ENCODE measurements around the gene GPR153.

The GPR153 gene

DNA sequence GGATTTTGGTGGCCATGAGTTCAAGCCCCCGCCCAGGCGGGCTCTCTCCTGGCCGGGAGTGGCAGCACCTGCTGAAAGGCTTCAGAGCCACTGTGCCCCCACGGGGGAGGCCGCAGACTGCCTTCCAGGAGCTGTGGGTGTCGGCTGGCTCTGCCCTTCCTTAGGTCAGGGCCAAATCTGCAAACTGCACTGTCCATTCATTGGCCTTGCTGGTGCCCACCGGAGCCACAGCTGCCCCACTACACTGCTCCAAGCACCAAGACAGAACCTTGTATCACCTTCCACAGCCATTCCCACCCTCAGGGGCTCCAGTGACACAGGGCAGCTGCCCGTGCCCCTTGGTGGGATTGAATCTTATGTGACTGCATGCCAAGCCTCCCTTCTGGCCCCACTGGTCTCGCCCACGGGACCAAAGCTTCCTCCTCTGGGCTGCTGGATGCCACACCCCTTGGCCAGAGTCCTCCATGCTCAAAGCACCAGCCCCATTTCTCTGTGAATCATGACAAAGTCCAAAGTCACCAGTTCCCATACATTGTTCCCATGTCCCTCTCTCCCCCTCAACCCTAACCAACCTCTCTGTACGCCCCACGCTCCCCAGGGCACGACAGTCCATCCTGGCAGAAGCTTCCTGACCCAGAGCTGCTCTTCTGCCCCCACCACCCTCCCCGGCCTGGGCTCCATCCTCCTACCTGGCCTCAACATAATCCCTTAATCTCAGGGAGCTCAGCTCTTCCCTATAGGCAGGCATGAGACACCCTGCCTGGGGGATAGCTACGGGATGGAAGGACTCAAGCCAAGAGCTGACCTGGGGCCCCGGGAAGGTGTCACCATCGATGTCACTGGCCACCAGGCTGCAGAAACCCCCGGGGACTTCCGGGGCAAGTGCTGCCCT is 20.9 kb upstream of the GPR153 start:
- no peak overlapping the region for H3K4me3 ChIP-seq (ENCODE audit: low read depth, low read length)
- TF ChIP-seq, protein P1, sequence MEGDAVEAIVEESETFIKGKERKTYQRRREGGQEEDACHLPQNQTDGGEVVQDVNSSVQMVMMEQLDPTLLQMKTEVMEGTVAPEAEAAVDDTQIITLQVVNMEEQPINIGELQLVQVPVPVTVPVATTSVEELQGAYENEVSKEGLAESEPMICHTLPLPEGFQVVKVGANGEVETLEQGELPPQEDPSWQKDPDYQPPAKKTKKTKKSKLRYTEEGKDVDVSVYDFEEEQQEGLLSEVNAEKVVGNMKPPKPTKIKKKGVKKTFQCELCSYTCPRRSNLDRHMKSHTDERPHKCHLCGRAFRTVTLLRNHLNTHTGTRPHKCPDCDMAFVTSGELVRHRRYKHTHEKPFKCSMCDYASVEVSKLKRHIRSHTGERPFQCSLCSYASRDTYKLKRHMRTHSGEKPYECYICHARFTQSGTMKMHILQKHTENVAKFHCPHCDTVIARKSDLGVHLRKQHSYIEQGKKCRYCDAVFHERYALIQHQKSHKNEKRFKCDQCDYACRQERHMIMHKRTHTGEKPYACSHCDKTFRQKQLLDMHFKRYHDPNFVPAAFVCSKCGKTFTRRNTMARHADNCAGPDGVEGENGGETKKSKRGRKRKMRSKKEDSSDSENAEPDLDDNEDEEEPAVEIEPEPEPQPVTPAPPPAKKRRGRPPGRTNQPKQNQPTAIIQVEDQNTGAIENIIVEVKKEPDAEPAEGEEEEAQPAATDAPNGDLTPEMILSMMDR (IDR thresholded peaks at IDR 0.05; ENCODE audit: insufficient read depth, low read length, missing control alignments) = no peak
- CTCF ChIA-PET = interaction anchor here (1.6 to 9.9 kb wide), 2 partner anchors 30 to 34 kb away, joined by 4 to 54 read pairs; no protein-coding TSS in a partner anchor
- no peak for DNase-seq (ENCODE audit: low read depth, low spot score)
- POLR2A ChIA-PET = no interaction called here

GRCh38 chr1:6280761-6281451 is 20.0 kb upstream of the GPR153 start:
- H3K4me3 ChIP-seq (ENCODE audit: low read depth, low read length) = no peak overlapping the region
- TF ChIP-seq, protein P1 (IDR thresholded peaks at IDR 0.05; ENCODE audit: insufficient read depth, low read length, missing control alignments) = peak; percentile 46
- ChIA-PET CTCF (interaction anchor here (0.7 to 9.9 kb wide), 4 partner anchors 17 to 168 kb away, joined by 3 to 54 read pairs (median 4); no protein-coding TSS in a partner anchor), POLR2A (no interaction called here)
- DNase-seq (ENCODE audit: low read depth, low spot score) = no peak

GRCh38 chr1:6279613-6280383 is 18.9 kb upstream of the GPR153 start:
- no peak overlapping the region for H3K4me3 ChIP-seq (ENCODE audit: low read depth, low read length)
- TF ChIP-seq, protein P1 (IDR thresholded peaks at IDR 0.05; ENCODE audit: insufficient read depth, low read length, missing control alignments) = no peak
- DNase-seq (ENCODE audit: low read depth, low spot score) = no peak
- CTCF ChIA-PET = interaction anchor here (0.6 to 9.9 kb wide), 7 partner anchors 9 to 167 kb away, joined by 3 to 54 read pairs (median 3); partner anchors contain the start of gene GPR153
- POLR2A ChIA-PET = no interaction called here

DNA sequence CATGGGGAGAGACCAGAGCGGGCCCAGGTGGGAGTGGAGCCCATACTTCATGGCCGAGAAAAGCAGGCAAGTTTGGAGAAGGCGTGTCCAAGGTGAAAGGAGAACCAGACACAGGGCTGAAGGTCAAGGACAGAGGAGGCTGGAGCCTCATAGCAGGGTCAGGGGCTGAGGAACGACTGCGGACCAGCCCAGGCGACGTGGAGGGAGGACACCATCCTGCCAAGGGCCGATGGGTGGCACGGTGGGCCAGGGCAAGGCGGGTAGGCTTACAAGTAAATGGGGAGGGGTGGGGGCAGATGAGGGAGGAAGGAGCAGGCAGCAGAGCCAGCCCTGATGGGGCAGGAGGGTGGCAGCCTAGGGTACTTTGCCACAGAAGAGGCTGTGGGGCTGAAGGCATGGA is 18.2 kb upstream of the GPR153 start:
- no peak for DNase-seq (ENCODE audit: low read depth, low spot score)
- POLR2A ChIA-PET = no interaction called here
- CTCF ChIA-PET = interaction anchor here (9.9 kb wide), 1 partner anchor 32 kb away, joined by 54 read pairs; no protein-coding TSS in a partner anchor

DNA sequence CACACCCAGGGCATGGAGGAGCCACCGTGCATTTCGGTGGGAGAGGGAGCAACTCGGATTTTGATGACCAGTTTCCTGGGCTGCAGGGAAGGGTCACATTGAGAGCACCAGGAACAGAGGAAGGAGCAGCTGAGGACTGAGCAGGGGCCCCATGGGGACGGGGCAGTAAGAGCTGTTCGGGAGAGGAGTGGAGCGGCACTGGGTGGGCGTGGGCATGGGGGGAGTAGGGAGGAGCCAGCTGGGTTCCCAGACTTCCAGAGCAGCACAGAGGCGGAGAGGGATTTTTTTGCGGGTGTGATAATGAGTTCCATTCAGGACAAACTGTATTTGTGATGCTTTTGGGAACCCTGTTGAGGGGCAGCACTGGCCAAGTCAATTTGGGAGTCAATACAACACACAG is 17.4 kb upstream of the GPR153 start:
- CTCF ChIA-PET = interaction anchor here (9.9 kb wide), 1 partner anchor 31 kb away, joined by 54 read pairs; no protein-coding TSS in a partner anchor
- no peak overlapping the region for H3K4me3 ChIP-seq (ENCODE audit: low read depth, low read length)
- TF ChIP-seq, protein P1 (IDR thresholded peaks at IDR 0.05; ENCODE audit: insufficient read depth, low read length, missing control alignments) = no peak
- DNase-seq (ENCODE audit: low read depth, low spot score) = no peak
- POLR2A ChIA-PET = no interaction called here

More for the DNA sequence above, 18.2 kb upstream of the GPR153 start:
- TF ChIP-seq, protein P1 (IDR thresholded peaks at IDR 0.05; ENCODE audit: insufficient read depth, low read length, missing control alignments) = no peak
- H3K4me3 ChIP-seq (ENCODE audit: low read depth, low read length) = no peak overlapping the region

Data from AG04449 (cell line).